ENCODE data around the gene GCN1.
"Not testable (repeated sequence)": the region's sequence is repeated elsewhere in the genome, so short reads cannot be mapped to it uniquely, and the experiment has no call there.

Gene GCN1

DNA sequence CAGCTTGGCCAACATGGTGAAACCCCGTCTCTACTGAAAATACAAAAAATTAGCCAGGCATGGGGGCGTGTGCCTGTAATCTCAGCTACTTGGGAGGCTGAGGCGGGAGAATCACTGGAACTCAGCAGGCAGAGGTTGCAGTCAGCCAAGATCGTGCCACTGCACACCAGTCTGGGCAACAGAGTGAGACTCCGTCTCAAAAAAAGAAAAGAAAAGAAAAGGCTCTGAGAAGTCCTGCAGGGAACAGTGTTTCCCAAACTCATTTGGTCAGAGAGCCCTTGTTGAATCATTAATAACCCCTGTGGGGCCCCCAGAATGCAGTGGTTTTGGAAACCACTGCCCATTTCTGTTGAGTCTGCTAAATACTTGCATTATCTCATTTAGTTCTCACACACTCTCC is 18.7 kb upstream of the GCN1 start:
- DNase-seq (ENCODE audit: low spot score) = not testable (repeated sequence)

DNA sequence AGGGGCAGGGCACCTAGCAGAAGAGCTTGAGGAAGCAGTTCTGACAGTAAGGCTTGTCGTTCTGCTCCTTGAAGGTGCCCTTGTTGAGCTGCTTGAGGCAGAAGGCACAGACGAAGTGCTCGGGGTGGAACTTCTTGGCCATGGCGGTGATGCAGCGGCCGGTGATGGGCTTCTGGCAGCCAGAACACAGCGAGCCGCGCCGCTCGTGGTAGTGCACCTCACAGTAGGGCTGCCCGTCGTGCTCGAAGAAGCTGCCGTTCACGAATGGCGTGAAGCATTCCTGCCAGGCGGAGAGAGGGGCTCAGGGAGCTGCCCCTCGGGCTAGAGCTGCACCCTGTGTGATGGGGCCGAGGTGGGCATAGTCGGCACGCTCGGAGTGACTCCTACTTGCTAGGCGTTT is 17.8 kb upstream of the GCN1 start:
- no peak for DNase-seq (ENCODE audit: low spot score)

DNA sequence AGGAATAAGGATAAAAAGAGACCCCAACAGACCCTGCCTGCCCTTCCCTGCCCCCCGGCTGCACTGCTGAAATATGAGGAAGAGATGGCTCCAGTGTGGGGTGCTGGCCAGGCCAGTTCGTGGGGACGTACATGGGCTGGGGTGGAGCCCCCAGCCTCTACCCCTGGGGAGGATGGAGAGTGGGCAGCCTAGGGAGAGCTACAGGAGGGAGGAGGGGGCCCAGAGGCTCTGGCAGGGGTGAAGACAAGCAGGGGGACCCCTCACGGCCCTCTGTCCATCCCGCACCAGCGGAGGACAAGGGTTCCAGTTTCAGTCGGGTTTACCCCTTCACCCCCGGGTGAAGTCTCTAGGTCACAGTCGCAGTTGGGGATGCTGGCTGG is 17.4 kb upstream of the GCN1 start:
- DNase-seq (ENCODE audit: low spot score) = no peak

DNA sequence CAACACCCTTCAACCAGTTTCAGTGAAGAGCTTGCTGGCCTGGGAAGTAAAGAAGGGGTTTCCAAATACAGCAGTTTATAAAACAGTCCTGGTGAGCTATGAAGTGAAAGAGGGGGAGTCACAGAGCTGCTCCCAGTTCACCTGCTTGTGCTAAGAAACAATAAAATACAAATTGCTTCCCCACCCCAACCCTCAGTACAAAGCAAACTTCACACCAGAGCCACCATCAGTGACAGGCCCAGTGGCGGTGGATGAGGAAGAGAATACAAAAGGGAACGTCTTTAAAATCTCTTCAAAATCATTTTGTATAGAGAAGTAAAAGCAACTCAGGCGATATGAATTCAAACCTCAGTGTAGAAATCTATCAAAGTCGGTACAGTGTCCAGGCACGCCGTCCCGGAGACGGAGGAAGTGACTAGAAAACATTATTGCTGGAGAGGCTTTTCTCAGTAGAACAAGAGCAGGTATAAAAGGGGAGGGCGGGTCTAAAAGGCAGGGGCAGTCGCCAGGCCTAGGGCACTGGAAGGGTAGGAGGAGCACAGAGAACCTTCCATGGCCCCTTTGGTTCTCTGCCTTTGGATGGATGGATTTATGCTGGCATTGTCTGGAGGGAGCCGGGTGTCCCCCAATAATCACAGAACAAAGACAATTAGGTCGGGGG is 16.9 kb upstream of the GCN1 start:
- DNase-seq (ENCODE audit: low spot score) = no peak

DNA sequence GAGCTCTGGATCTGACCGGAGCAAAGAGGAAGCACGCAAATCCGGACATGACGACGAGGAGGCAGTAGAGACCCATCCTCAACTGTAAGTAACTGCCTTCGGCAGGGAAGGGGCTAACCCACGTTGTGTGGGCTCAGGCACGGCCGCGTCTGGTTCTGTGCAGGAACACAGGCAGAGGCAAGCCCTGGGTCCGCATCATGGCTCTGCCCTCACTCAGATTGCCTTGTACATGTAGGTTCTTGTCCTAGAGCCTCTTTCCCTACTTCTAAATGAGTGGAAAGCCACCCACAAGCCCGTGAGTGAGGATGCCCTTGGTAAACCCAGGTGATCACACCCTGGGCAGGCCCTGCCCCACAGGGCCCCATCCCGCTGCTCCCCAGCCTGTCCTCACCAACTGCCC is 15.3 kb upstream of the GCN1 start:
- no peak for DNase-seq (ENCODE audit: low spot score)

DNA sequence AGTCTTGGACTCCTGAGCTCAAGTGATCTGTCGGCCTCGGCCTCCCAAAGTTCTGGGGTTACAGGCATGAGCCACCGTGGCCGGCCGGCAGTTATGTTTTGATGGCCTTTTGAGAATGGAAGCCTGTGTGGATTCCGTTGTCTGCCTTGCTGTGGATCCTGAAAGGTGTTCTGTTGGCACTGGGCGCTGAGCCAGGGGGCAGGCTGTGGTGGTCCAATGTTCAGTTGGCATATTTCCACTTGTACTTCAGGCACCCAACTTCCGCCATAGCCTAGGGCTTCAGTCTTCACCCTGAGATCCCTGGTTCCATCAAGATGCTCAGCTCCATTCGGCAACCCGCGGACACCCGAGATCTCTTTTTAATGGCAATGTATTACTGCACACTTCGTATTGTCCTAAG is 12.7 kb upstream of the GCN1 start:
- DNase-seq (ENCODE audit: low spot score) = no peak

DNA sequence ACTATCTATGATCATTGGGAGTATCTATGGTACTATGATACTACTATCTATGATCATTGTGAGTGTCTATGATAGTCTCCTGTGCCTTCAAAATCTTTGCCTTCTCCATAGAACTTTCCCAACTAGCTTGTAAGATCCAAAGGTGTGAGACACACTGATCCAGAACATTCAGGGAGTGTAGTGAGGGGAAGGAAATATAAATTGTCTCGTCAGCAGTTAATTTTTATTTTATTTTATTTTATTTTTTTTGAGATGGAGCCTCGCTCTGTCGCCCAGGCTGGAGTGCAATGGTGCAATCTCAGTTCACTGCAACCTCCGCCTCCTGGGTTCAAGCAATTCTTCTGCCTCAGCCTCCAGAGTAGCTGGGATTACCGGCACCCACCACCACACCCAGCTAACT is 12.3 kb upstream of the GCN1 start:
- not testable (repeated sequence) for DNase-seq (ENCODE audit: low spot score)

DNA sequence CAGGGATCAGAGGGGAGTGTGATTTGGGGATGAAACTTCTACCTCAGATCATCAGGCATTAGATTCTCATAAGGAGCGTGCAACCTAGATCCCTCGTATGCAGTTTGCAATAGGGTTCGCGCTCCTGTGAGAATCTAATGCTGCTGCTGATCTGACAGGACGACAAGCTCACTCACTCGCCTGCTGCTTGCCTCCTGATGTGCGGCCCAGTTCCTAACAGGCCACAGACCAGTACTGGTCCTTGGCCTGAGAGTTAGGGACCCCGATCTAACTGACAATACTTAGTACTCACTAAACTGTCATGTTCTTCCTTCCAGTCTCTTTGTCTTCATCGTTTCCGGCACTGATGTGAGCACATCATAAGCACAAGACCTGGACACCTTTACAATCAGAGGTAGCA is 11.7 kb upstream of the GCN1 start:
- no peak for DNase-seq (ENCODE audit: low spot score)

DNA sequence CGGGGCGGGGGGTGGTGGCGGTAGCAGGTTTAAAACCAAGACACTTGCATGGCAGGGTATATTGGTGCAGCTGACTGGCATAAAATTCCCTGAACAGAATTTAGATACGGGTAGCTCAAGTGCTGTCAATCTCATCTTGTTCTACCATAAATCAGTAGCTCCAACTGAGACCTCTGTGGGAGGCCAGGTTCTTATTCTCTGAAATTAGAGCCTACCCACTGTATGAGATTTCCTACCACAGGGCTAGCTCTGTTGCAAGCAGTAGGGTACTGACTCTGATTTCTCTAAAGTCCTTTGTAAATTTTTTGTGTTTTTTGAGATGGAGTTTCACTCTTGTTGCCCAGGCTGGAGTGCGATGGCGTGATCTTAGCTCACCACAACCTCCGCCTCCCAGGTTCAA is 9.7 kb upstream of the GCN1 start:
- DNase-seq (ENCODE audit: low spot score) = no peak

DNA sequence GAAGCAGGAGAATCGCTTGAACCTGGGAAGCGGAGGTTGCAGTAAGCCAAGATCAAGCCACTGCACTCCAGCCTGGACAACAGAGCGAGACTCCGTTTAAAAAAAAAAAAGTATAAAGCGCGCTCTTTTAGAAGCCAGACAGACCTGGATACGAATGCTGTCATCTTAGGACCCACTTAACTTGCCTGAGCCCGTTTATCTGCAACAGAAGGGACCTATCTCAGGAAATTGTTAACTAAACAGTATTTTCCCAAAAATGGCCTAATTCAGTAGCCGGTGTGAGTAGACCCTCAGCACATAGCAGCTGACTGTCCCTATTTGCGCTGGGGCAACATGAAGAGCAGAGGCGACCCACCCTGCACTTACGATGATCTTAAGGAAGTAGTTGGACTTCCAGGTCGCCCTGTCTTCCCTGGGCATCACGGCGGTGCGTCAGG is 5.9 kb upstream of the GCN1 start:
- DNase-seq (ENCODE audit: low spot score) = no peak

DNA sequence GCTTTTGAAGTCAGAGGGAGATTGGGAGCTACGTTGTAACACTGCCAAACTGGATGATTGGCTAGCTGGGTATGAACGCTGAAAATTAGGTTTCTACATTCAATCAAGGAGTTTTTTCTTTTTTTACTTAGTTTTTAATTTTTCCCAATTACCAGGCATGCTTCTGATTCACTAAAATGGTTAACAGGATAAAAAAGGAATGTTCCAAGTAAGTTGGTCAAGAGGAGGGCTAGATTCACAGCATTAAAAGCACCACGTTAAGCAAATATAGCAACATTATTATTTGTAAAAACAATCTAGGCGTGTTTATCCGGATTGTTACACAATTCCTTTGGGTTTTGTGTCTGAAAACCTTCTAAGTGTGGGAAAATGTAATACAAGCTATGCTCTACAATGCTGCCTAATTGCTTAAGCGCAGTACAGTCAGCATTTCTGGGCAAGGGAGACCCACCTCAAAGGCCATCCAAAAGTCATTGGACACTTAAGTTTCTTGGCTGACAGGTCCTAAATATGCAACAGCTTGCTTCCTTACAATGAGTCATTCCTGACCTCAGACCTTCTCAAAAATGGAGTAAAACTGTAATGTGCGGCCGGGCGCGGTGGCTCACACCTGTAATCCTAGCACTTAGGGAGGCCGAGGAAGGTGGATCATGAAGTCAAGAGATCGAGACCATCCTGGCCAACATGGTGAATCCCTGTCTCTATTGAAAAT is 5.2 kb upstream of the GCN1 start:
- DNase-seq (ENCODE audit: low spot score) = peak; percentile 67

DNA sequence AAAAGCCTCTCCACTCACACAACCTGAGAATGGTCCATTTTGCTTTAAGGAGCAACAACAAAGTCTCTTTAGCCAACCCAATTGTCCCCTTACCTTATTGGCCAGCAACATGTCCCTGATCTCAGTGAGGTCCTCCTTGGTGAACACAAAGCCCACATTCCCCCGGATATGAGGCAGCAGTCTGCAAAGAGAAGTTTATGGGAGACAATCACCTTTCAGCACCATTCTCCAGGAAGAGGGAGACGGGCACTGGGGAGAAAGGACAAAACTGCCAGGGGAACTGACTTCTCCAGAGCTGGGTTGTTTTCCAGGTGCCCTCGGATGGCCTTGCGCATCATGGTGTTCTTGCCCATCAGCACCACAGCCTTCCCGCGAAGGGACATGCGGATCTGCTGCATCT is 4.5 kb upstream of the GCN1 start:
- no peak for DNase-seq (ENCODE audit: low spot score)

DNA sequence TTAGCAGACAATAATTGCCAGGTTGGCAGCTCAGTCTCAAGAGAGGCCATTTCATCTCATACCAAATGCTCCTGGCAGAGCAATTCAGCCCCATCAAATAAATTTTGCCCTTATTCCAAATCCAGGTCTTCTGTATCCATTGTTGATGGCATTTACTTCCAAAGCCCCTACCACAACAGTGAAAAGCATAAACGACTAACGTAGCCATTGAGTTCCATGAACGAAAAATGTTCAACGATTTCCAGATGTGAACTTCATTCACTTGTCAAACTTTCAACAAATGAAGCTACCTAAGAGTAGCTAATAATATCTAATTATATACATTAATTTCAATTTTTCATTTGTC is 3.0 kb upstream of the GCN1 start:
- no peak for DNase-seq (ENCODE audit: low spot score)

DNA sequence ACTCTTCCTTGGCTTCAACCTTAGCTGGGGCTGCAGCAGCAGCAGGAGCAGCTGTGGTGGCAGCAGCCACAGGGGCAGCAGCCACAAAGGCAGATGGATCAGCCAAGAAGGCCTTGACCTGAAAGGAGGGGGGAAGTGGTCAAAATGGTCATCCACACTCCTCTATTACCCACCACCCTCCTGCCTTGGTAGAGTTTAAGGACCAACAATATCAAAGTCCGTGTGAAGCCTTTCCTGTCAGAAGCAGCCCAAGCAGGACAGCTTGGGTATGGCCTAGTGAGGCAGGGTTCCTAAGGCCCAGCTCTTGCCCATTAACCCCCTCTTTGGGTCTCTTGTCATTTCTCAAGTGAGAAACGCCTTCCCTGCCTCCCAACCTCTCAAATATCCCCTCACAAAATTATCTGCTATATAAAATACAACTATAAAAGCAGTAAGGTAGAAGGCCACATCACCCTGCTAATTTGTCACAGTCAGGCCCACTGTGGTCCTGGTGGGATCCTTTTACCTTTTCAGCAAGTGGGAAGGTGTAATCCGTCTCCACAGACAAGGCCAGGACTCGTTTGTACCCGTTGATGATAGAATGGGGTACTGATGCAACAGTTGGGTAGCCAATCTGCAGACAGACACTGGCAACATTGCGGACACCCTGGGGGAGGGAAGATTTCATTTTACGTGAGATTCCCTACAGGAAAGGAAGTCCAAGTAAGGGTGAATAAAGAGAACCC is 2.5 kb upstream of the GCN1 start:
- not testable (repeated sequence) for DNase-seq (ENCODE audit: low spot score)

DNA sequence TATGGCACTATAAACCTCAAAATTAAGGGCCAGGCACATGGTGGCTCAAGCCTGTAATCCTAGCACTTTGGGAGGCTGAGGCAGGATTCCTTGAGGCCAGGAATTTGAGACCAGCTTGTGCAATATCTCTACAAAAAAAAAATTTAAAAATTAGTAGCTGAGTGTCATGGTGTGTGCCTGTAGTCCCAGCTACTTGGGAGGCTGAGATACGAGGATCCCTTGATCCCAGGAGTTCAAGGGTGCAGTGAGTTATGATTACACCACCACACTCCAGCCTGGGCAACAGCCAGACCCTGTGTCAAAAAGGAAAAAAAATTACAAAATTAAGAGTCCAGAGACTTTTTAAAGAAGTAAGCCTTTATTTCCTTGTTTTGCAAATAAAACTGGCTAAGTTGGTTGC is 1.8 kb upstream of the GCN1 start:
- no peak for DNase-seq (ENCODE audit: low spot score)

DNA sequence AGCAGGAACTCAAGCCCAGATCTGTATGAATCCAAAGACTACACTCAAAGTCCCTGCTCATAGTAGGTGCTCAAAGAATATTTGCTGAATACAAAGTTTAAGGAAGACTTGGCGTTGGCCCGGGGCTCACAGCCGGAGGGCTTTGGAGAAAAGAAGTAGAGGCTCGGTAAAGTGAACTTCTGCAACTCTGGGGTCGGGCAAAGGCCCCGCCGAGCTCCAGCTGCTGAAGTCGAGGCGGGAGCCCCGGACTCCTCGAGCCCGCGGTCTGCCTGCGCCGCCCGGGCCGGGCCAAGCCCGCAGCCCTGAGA is 335 bp downstream of the GCN1 start:
- no peak for DNase-seq (ENCODE audit: low spot score)

DNA sequence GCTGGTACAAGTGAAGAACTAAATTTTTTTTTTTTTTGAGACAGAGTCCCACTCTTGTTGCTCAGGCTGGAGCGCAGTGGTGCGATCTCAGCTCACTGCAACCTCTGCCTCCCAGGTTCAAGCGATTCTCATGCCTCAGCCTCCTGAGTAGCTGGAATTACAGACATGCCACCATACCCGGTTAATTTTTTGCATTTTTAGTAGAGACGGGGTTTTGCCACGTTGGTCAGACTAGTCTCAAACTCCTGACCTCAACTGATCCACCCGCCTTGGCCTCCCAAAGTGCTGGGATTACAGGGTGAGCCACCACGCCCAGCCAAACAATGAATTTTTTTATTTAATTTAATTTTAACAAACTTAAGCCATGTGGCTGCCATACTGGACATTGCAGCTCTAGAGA is 1.2 kb downstream of the GCN1 start:
- not testable (repeated sequence) for DNase-seq (ENCODE audit: low spot score)

DNA sequence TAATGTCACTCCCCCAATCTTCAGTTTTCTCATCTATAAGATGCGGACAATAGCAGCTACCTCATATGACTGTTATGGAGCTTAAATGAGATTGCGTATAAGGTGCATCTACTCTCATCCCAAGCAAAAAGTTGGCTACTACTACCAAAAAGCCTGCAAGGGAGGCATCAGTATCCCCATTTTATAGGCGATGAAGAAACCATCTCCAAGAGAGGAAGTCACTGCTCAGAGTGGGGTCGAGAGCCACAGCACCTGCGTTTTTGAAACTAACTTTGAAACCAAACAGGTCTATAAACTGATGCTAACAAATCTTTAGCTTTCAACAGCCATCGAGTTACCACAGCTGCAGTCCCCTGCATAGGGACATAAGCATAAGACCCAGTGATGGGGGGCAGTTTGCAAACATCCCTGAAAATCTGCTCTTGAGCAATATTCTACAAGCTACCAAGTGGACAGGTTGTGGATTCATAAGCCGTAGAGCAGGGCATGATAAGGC is 3.5 kb downstream of the GCN1 start:
- DNase-seq (ENCODE audit: low spot score) = no peak

DNA sequence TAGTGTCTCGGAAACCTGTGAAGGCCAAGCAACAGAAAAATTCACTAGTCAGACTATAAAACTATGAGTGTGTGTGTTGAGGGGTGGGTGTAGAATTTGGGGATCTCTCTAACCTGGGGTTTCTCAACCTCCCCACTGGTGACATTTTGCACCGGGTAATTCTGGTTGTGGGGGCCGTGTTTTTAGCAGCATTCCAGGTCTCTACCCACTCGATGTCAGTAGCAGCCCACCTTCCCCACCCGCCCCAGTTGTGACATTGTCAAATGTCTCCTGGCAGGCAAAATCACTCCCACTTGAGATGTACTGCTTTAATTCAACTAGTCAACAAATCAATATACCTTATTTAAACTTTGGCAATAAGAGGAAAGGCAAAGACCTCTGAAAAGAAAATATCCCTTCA is 4.1 kb downstream of the GCN1 start:
- DNase-seq (ENCODE audit: low spot score) = no peak

DNA sequence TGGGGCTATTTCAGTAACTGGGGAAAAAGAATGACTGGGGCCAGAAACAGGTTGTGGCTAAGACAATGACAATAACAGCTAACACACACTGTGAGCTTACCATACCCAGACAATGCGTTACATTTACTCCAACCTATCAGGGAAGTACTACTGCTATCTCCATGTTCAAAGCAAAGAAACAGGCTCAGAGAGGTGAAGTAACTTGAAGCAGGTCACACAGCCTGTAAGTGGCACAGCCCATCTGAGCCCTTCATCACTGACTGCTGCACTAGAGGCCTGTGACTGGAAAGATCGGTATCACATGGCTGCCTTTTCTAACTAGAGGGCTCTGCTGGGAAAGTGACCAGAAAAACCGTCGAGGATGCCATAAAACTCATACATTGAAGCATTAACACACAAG is 7.9 kb downstream of the GCN1 start:
- DNase-seq (ENCODE audit: low spot score) = no peak

DNA sequence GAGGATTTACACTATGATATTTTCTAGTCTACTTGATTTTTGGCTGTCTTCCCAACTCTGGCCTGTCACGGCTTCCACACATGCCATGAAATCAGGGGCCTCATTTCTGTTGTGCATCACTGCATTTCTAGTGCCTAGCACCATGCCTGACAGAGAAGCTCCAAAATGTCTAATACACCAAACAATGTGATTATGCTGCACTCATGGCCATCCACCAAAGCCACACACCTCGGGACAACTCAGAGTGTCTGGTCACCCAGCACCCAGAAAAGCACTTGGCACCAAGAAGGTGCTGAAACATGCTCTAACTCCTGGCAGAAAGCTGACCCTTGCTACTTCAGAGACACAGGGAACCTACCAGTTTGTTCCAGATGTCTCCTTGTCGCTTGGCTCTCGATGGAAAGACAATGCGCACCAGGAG is 11.3 kb downstream of the GCN1 start:
- no peak for DNase-seq (ENCODE audit: low spot score)

DNA sequence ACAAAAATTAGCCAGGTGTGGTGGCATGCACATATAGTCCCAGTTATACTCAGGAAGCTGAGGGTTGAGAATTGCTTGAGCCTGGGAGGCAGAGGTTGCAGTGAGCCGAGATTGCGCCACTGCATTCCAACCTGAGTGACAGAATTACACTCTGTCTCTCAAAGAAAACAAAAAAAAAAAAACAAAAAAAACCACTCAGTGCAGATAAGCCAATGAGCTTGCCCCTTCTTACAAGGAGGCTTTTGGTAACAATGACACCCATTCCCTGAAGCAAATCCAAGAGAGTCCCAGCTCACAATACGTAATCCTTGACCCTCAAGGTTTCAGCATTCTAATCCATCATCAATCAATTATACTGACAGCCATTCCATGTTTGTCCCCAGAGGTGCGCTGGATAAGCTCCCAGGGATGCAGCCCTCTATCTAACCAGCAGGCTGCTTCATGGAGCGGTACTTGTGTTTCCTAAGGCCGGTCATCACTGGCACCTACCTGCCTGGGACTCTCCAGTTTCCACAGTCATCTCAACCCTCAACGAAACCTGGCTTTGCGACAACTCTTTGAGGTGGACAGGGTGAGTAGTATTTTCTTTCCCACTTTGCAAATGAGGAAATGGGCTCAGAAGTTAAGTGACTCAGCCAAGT is 12.4 kb downstream of the GCN1 start:
- no peak for DNase-seq (ENCODE audit: low spot score)

DNA sequence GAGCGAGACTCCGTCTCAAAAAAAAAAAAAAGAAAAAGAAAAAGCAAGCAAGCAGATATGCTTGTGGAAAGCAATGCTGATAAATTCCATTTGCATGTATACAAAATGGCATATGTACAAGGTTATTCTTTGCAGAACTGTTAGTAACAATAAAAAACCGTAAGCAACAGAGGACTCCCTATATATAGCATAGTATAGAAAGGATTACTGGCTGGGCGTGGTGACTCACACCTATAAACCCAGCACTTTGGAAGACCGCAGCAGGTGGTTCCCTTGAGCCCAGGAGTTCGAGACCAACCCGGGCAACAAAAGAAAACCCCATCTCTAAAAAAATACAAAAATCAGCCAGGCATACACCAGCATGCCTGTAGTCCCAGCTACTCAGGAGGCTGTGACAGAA is 13.5 kb downstream of the GCN1 start:
- no peak for DNase-seq (ENCODE audit: low spot score)
